ENCODE results near the gene VCL.
"Not testable (repeated sequence)": the region's sequence is repeated elsewhere in the genome, so short reads cannot be mapped to it uniquely, and the experiment has no call there.

VCL gene

GRCh38 chr10:74040200-74041126 is 42.5 kb downstream of the VCL start:
- no peak for DNase-seq (ENCODE audit: low spot score)

- no peak for DNase-seq (ENCODE audit: low spot score)
Measured at GRCh38 chr10:74044419-74044818, 46.5 kb downstream of the VCL start.

- no peak for DNase-seq (ENCODE audit: low spot score)
Measured at GRCh38 chr10:74047304-74047703, 49.4 kb downstream of the VCL start.

GRCh38 chr10:74047871-74048270 is 50.0 kb downstream of the VCL start:
- DNase-seq (ENCODE audit: low spot score), result no peak

GRCh38 chr10:74048433-74048832 is 50.5 kb downstream of the VCL start:
- DNase-seq (ENCODE audit: low spot score), result no peak

GRCh38 chr10:74049955-74050354 is 52.0 kb downstream of the VCL start:
- no peak for DNase-seq (ENCODE audit: low spot score)

GRCh38 chr10:74050653-74051052 is 52.7 kb downstream of the VCL start:
- DNase-seq (ENCODE audit: low spot score), result no peak

- no peak for DNase-seq (ENCODE audit: low spot score)
Measured at GRCh38 chr10:74051736-74052342, 53.9 kb downstream of the VCL start.

- no peak for DNase-seq (ENCODE audit: low spot score)
Measured at GRCh38 chr10:74052994-74053393, 55.1 kb downstream of the VCL start.

GRCh38 chr10:74055383-74056049 is 57.6 kb downstream of the VCL start:
- no peak for DNase-seq (ENCODE audit: low spot score)

GRCh38 chr10:74056050-74056818 is 58.3 kb downstream of the VCL start:
- DNase-seq (ENCODE audit: low spot score), result peak; percentile 70

GRCh38 chr10:74058071-74058470 is 60.2 kb downstream of the VCL start:
- DNase-seq (ENCODE audit: low spot score), result no peak

GRCh38 chr10:74058658-74059057 is 60.7 kb downstream of the VCL start:
- no peak for DNase-seq (ENCODE audit: low spot score)

- no peak for DNase-seq (ENCODE audit: low spot score)
Measured at GRCh38 chr10:74061104-74061503, 63.2 kb downstream of the VCL start.

GRCh38 chr10:74061978-74062377 is 64.1 kb downstream of the VCL start:
- DNase-seq (ENCODE audit: low spot score), result not testable (repeated sequence)

- no peak for DNase-seq (ENCODE audit: low spot score)
Measured at GRCh38 chr10:74063256-74063655, 65.3 kb downstream of the VCL start.

- DNase-seq (ENCODE audit: low spot score), result no peak
Measured at GRCh38 chr10:74067373-74068352, 69.7 kb downstream of the VCL start.

GRCh38 chr10:74071157-74071556 is 73.2 kb downstream of the VCL start:
- no peak for DNase-seq (ENCODE audit: low spot score)

GRCh38 chr10:74072503-74072902 is 74.6 kb downstream of the VCL start:
- no peak for DNase-seq (ENCODE audit: low spot score)

GRCh38 chr10:74075906-74076305 is 78.0 kb downstream of the VCL start:
- DNase-seq (ENCODE audit: low spot score), result no peak

- DNase-seq (ENCODE audit: low spot score), result no peak
Measured at GRCh38 chr10:74076961-74077360, 79.0 kb downstream of the VCL start.

Data from kidney capillary endothelial cell (primary cell).